A673 (cell line): ENCODE data around the gene CARD19.

Source experiments
- EZH2 ChIP-seq: fragments of 200-600 bp; sonication (generic); IDR thresholded peaks from 2 replicates; pipeline ENCODE4 v1.6.1; 2017; ENCODE audit warnings: borderline replicate concordance, low read depth, mild to moderate bottlenecking, mixed read lengths, antibody characterized with exemption, low read length; ENCODE audit not compliant: poor library complexity, severe bottlenecking
- TF ChIP-seq, protein P1 (sequence below): fragments of 300-800, 200-600 bp; sonication (generic); conservative IDR thresholded peaks from 2 replicates; pipeline ENCODE4 v1.5.1; 2017; ENCODE audit warnings: low read depth, mild to moderate bottlenecking, antibody characterized with exemption, low read length, moderate library complexity, mixed read lengths

- TF ChIP-seq, protein P1, sequence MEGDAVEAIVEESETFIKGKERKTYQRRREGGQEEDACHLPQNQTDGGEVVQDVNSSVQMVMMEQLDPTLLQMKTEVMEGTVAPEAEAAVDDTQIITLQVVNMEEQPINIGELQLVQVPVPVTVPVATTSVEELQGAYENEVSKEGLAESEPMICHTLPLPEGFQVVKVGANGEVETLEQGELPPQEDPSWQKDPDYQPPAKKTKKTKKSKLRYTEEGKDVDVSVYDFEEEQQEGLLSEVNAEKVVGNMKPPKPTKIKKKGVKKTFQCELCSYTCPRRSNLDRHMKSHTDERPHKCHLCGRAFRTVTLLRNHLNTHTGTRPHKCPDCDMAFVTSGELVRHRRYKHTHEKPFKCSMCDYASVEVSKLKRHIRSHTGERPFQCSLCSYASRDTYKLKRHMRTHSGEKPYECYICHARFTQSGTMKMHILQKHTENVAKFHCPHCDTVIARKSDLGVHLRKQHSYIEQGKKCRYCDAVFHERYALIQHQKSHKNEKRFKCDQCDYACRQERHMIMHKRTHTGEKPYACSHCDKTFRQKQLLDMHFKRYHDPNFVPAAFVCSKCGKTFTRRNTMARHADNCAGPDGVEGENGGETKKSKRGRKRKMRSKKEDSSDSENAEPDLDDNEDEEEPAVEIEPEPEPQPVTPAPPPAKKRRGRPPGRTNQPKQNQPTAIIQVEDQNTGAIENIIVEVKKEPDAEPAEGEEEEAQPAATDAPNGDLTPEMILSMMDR = no peak
- no peak for TF ChIP-seq EZH2
Measured at GRCh38 chr9:93161786-93162562, 66.0 kb downstream of the CARD19 start.
